Activated B cell treated with CpG ODN at 0.5 μM for 24 hours (primary cell): Measurements from ENCODE around the gene APOL3. TPM values are rescaled to one million over a fixed set of nuclear protein-coding genes. Genes with fewer than 3 reads are reported as not detected.

ENCODE experiments used
- ATAC-seq: fragments of 200-7000 bp; cut with Tn5 transposase; one replicate; pipeline ENCODE4 v1.10.0; 2021; ENCODE audit warnings: low read depth, mild to moderate bottlenecking, moderate library complexity
- CTCF ChIA-PET: fragments of 350-600 bp; sonication (Branson Sonifier 250); formaldehyde crosslinking; loops from one replicate; lab custom pipeline; 2021; ENCODE audit warnings: antibody characterized with exemption; lab: Charles Lee
- POLR2A ChIA-PET: fragments of 350-600 bp; sonication (Branson Sonifier 250); formaldehyde crosslinking; loops from one replicate; lab custom pipeline; 2021; ENCODE audit warnings: antibody characterized with exemption; lab: Charles Lee
- DNase-seq: peaks from one replicate; pipeline ENCODE4 v3.0.0; 2022
- H3K27ac Mint-ChIP-seq: one replicate; pipeline ENCODE4 v1.8.0; 2020; ENCODE audit warnings: mixed read lengths
- H3K27me3 Mint-ChIP-seq: one replicate; pipeline ENCODE4 v1.8.0; 2021; ENCODE audit warnings: mixed read lengths
- H3K36me3 Mint-ChIP-seq: one replicate; pipeline ENCODE4 v1.8.0; 2021; ENCODE audit warnings: low read depth, mixed read lengths
- H3K4me1 Mint-ChIP-seq: one replicate; pipeline ENCODE4 v1.8.0; 2021; ENCODE audit warnings: mixed read lengths
- H3K4me3 Mint-ChIP-seq: one replicate; pipeline ENCODE4 v1.8.0; 2020; ENCODE audit warnings: mild to moderate bottlenecking, mixed read lengths
- H3K9me3 Mint-ChIP-seq: one replicate; pipeline ENCODE4 v1.8.0; 2020; ENCODE audit warnings: mixed read lengths
- intact Hi-C: fragments of 100-400 bp; cut with micrococcal nuclease; formaldehyde crosslinking; loops from one replicate; pipeline ENCODE4 v1.15.1; 2024
- total RNA-seq: library from RNA; stranded (reverse); gene quantifications from 2 replicates; pipeline ENCODE4 v1.2.3, GENCODE V29; 2022
- TF ChIP-seq, protein P1 (sequence below): fragments of 200-600 bp; IDR thresholded peaks from one replicate; pipeline ENCODE4 v1.8.0; 2022; ENCODE audit warnings: antibody characterized with exemption, mild to moderate bottlenecking

Gene APOL3
- total RNA-seq, 1 donor from 2014 or later: 38.4 TPM

DNA sequence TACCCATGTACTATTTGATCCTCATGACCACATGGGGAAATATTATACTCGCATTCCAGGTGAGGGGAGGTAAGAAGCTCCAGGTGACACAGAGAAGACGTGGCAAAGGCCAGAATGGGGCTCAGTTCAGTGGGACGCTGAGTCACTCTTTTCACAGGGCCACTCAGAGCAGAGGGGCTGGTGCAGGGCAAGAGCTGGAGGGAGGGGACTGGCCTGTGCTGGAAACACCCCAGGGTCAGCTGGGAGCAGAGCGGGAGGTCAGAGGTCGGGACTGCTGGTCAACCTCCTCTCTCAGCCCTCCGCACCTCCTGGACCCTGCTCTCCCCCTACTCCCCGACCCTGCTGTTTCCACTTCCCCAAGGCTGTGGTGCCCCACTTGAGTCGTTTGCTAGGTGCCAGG lies 12.1 kb downstream of the APOL3 start:
- Mint-ChIP-seq H3K4me1 (peaks cover 10% of the 10 kb centered on the region), H3K27ac (no peak overlapping the region), H3K36me3 (peaks cover 83% of the 10 kb centered on the region), H3K9me3 (no peaks in the 10 kb centered on the region), H3K4me3 (no peak overlapping the region), H3K27me3 (no peaks in the 10 kb centered on the region)
- intact Hi-C loops: no loop called here
- ATAC-seq: no peak
- TF ChIP-seq, protein P1, sequence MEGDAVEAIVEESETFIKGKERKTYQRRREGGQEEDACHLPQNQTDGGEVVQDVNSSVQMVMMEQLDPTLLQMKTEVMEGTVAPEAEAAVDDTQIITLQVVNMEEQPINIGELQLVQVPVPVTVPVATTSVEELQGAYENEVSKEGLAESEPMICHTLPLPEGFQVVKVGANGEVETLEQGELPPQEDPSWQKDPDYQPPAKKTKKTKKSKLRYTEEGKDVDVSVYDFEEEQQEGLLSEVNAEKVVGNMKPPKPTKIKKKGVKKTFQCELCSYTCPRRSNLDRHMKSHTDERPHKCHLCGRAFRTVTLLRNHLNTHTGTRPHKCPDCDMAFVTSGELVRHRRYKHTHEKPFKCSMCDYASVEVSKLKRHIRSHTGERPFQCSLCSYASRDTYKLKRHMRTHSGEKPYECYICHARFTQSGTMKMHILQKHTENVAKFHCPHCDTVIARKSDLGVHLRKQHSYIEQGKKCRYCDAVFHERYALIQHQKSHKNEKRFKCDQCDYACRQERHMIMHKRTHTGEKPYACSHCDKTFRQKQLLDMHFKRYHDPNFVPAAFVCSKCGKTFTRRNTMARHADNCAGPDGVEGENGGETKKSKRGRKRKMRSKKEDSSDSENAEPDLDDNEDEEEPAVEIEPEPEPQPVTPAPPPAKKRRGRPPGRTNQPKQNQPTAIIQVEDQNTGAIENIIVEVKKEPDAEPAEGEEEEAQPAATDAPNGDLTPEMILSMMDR: no peak
- DNase-seq: no peak
- ChIA-PET CTCF (interaction anchor here (5.4 kb wide), 1 partner anchor 30 kb away, joined by 70 read pairs; no protein-coding TSS in a partner anchor), POLR2A (no interaction called here)

DNA sequence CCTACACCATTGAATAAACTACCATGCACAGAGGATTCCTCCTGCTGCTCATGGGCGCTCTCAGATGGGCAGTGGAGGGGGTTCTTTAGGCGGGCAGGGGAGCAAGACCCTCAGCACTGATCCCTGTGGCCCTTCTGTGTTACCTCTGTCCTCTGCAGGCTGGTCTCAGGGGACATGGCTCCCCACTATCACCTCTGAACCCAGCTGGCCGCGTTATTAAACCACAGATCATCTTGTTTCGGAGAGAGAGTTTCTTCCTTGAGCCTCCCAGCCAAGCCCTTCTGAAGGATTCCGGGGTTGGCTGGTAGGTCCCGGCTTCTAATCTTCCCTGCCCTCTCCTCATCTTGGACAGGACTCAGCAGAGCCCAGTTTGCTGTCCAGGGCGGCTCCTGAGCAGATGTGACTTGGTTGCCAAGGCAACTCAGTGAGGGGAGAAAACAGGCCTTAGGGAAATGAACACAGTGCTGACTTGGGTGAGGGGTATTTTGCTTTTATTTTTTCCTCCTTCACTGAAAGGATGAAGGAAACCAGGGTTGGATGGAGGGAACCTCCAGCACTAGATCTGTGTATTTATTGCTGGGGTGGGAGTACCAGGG lies 13.3 kb downstream of the APOL3 start:
- H3K27ac Mint-ChIP-seq: no peak overlapping the region
- intact Hi-C loops: no loop called here
- CTCF ChIA-PET: interaction anchor here (5.4 kb wide), 1 partner anchor 31 kb away, joined by 70 read pairs; no protein-coding TSS in a partner anchor
- peaks cover 89% of the 10 kb centered on the region for H3K36me3 Mint-ChIP-seq
- POLR2A ChIA-PET: no interaction called here
- DNase-seq (no peak), ATAC-seq (no peak)
- no peak overlapping the region for H3K4me3 Mint-ChIP-seq
- H3K27me3 Mint-ChIP-seq: no peaks in the 10 kb centered on the region
- peaks cover 10% of the 10 kb centered on the region for H3K4me1 Mint-ChIP-seq
- no peaks in the 10 kb centered on the region for H3K9me3 Mint-ChIP-seq
- TF ChIP-seq, protein P1: no peak

DNA sequence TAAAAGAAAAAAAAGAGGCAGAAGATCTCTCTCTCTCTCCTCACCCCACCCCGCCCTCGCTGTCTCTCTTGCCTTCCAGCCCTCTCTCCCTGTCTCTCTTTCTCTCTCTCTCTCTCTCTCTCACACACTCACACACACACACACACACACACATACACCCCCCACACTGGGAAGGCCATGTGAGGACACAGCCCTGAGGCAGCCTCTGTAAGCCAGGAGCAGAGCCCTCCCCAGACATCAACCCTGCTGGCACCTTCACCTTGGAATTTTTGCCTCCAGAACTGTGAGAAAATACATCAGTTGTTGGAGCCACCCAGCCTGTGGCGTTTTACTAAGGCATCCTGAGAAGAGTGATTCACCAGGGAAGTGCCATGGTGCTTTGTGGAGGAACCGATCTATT lies 14.7 kb downstream of the APOL3 start:
- H3K4me1 Mint-ChIP-seq: peaks cover 2% of the 10 kb centered on the region
- no peak for ATAC-seq
- TF ChIP-seq, protein P1: no peak
- no peak overlapping the region for H3K27ac Mint-ChIP-seq
- CTCF ChIA-PET: interaction anchor here (2.0 to 5.4 kb wide), 3 partner anchors 33 to 341 kb away, joined by 10 to 70 read pairs (median 11); no protein-coding TSS in a partner anchor
- H3K9me3 Mint-ChIP-seq: no peaks in the 10 kb centered on the region
- intact Hi-C loops: loop anchor here (1.0 kb wide), 4 partner anchors 34 to 340 kb away; no protein-coding TSS in a partner anchor
- no peak overlapping the region for H3K4me3 Mint-ChIP-seq
- peaks cover 91% of the 10 kb centered on the region for H3K36me3 Mint-ChIP-seq
- no peak for DNase-seq
- POLR2A ChIA-PET: interaction anchor here (0.7 kb wide), 1 partner anchor 318 kb away, joined by 6 read pairs; no protein-coding TSS in a partner anchor
- H3K27me3 Mint-ChIP-seq: no peaks in the 10 kb centered on the region

DNA sequence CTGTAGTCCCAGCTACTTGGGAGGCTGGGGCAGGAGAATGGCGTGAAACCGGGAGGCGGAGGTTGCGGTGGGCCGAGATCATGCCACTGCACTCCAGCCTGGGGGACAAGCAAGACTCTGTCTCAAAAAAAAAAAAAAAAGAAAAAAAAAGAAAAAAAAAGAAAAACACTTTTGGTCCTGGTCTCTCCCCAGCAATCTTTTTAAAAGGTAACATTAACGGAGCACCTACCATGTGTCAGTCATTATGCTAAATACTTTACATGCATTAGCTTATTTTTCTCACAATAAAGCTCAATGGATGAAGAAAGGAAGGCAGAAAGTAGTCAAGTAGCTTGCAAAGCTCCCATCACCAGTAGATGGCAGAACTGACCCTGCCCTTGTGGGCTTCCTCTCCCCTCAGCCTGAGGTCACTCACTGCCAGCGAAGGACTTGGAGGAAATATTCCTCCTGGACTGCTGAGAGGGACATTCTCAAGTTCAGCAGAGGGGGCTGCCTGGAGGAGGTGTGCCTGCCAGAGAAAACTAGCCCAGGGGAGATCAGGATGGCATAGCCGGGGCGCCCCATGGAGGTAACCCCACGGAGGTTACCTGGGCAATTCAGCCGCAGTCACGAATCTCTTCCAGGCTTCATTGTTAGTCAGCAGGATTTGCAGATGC lies 15.5 kb downstream of the APOL3 start:
- intact Hi-C loops: loop anchor here (1.0 kb wide), 4 partner anchors 35 to 341 kb away; no protein-coding TSS in a partner anchor
- no peaks in the 10 kb centered on the region for H3K9me3 Mint-ChIP-seq

More for the DNA sequence above, 15.5 kb downstream of the APOL3 start:
- CTCF ChIA-PET: interaction anchor here (0.7 to 5.4 kb wide), 7 partner anchors 15 to 342 kb away, joined by 3 to 70 read pairs (median 7); partner anchors contain the start of gene APOL3
- Mint-ChIP-seq H3K27ac (no peak overlapping the region), H3K36me3 (peaks cover 89% of the 10 kb centered on the region), H3K4me1 (no peaks in the 10 kb centered on the region), H3K4me3 (no peak overlapping the region), H3K27me3 (no peaks in the 10 kb centered on the region)
- ATAC-seq (peak; percentile 64), DNase-seq (no peak)
- TF ChIP-seq, protein P1: no peak
- POLR2A ChIA-PET: interaction anchor here (0.7 kb wide), 4 partner anchors 13 to 140 kb away, joined by 3 to 8 read pairs (median 4); no protein-coding TSS in a partner anchor
